Measurements from ENCODE around the gene COMTD1. TPM values are rescaled to one million over a fixed set of nuclear protein-coding genes. Genes with fewer than 3 reads are reported as not detected.

COMTD1 gene
- total and polyA plus RNA-seq, 2 of the 13 experiments (the other 11 are each of a cell fraction or from before 2014, with no cell fraction given): 11.8 to 18.4 TPM

DNA sequence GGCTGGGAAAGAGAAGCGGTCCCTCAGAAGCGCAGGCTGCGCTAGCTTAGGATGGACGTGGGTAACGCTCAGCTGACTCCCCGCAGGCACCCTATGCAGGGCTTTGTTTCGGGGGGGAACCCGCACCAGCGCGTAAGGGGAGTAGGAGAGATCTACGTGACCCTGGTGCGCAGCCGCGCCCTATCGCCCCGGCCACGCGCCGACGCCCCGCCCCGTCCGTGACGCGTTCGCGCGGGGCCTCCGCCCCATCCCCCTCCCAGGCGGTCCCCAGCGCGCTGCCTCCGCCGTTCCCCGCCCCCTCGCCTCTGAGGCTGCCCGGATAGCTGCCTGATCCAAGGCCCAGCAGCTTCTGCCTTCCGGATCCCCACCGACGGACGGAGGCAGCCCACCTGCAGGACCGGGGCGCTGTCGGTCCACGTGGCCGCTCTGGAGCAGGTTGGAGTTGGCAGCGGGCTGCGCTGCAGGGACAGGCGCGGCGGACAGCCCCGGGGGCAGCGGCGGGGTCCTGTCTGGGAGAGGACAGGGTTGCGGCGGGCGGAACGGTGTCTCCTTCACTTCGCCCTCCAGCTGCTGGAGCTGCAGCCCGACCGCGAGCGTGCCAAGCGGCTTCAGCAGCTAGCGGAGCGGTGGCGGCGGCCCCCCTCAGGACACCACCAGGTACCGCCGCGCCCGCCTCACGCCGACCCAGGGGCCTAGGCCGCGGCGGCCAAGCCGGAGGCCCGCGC is 25.3 kb downstream of the COMTD1 start, which contains the start of gene VDAC2 (continued):
- TF ChIP-seq, protein P1, sequence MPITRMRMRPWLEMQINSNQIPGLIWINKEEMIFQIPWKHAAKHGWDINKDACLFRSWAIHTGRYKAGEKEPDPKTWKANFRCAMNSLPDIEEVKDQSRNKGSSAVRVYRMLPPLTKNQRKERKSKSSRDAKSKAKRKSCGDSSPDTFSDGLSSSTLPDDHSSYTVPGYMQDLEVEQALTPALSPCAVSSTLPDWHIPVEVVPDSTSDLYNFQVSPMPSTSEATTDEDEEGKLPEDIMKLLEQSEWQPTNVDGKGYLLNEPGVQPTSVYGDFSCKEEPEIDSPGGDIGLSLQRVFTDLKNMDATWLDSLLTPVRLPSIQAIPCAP (CRISPR knock-in tag; IDR thresholded peaks at IDR 0.05; ENCODE audit: low read depth): no peak
- TF ChIP-seq ZNF720 (CRISPR knock-in tag; IDR thresholded peaks at IDR 0.05) (no peak), ZNF292 (CRISPR knock-in tag; IDR thresholded peaks at IDR 0.05; ENCODE audit: borderline replicate concordance, low read depth) (peak; percentile 55; the same call in 1 of the 2 replicates), BORCS8-MEF2B (CRISPR knock-in tag; IDR thresholded peaks at IDR 0.05) (peak; percentile 82; the same call in 1 of the 2 replicates), PHF8 (CRISPR knock-in tag; IDR thresholded peaks at IDR 0.05) (peak; percentile 77), RBM22 (optimal IDR thresholded peaks at IDR 0.05; ENCODE audit: low read length) (no peak), ZNF512 (CRISPR knock-in tag; IDR thresholded peaks at IDR 0.05) (no peak), NFATC3 (CRISPR knock-in tag; IDR thresholded peaks at IDR 0.05) (no peak), CHD4 (IDR thresholded peaks at IDR 0.05; ENCODE audit: borderline replicate concordance, low read length) (no peak), AGO1 (IDR thresholded peaks at IDR 0.05; ENCODE audit: low read depth, low read length, poor library complexity, severe bottlenecking) (no peak), ZFP90 (CRISPR knock-in tag; IDR thresholded peaks at IDR 0.05; ENCODE audit: borderline replicate concordance) (peak; percentile 65; the same call in 1 of the 2 replicates), MXI1 (IDR thresholded peaks at IDR 0.05; ENCODE audit: borderline replicate concordance, low read depth, low read length) (peak; percentile 19; the same call in 1 of the 3 replicates), STAG1 (CRISPR knock-in tag; IDR thresholded peaks at IDR 0.05) (peak; percentile 15; the same call in 1 of the 2 replicates), ZFP41 (CRISPR knock-in tag; IDR thresholded peaks at IDR 0.05; ENCODE audit: borderline replicate concordance) (no peak), TEAD2 (CRISPR knock-in tag; IDR thresholded peaks at IDR 0.05) (no peak), RFX1 (IDR thresholded peaks at IDR 0.05) (no peak), ZNF121 (CRISPR knock-in tag; IDR thresholded peaks at IDR 0.05) (0 out of 2 replicates have a peak, but pooled peaks have one; percentile 19)
- TF ChIP-seq, protein P2, sequence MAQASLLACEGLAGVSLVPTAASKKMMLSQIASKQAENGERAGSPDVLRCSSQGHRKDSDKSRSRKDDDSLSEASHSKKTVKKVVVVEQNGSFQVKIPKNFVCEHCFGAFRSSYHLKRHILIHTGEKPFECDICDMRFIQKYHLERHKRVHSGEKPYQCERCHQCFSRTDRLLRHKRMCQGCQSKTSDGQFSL (CRISPR knock-in tag; IDR thresholded peaks at IDR 0.05): no peak
